Stimulated activated naive CD4-positive, alpha-beta T cell (primary cell): ENCODE data around the gene SLC20A1.
"Not testable (repeated sequence)": the region's sequence is repeated elsewhere in the genome, so short reads cannot be mapped to it uniquely, and the experiment has no call there.

ENCODE experiments used
- DNase-seq, 6 experiments: peaks; one replicate each; lab custom pipeline; 2025; lab: John Stamatoyannopoulos, UW

SLC20A1 gene, protein sequence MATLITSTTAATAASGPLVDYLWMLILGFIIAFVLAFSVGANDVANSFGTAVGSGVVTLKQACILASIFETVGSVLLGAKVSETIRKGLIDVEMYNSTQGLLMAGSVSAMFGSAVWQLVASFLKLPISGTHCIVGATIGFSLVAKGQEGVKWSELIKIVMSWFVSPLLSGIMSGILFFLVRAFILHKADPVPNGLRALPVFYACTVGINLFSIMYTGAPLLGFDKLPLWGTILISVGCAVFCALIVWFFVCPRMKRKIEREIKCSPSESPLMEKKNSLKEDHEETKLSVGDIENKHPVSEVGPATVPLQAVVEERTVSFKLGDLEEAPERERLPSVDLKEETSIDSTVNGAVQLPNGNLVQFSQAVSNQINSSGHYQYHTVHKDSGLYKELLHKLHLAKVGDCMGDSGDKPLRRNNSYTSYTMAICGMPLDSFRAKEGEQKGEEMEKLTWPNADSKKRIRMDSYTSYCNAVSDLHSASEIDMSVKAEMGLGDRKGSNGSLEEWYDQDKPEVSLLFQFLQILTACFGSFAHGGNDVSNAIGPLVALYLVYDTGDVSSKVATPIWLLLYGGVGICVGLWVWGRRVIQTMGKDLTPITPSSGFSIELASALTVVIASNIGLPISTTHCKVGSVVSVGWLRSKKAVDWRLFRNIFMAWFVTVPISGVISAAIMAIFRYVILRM

DNA sequence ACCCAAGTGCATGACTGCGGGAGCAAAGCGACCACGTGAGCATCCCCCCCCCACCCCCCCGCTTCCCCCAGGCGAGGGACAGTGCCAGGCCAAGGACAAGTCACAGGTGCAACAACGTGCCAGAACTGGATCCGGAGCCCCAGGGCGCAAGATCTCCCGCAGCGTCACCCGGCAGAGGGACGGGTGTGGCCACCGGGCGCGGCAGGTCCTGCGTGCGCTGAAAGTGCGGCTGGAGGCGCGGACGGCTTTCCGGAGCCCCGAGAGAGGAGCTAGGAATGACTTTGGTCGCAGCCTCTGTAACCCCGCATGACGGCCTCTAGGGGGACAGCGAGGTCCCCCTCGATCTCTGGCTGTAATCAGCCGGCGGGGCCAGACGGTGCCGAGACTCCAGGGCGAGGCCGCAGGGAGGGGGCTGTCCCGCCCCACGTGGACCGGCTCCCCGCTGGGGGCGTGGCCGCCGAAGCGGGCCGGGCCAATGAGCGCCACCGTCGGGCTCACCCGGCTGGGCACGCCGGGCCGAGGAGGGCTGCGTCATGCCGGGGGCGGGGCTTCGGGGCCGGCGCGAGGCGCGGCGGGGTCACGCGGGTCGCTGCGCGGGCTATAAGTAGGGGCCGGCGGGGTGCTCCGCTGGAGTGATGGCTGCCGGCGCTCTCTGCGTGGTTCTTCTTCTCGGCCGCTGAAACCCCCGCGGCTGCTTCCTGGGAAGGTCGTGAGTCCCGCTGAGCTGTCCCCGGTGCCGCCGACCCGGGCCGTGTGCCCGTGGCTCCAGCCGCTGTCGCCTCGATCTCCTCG lies at the start of gene SLC20A1:
SLC20A1 (plus strand) TSS at position 630 of the 792 bp plus-strand sequence. CDS start 890 bp downstream, outside the sequence.
- DNase-seq = peak; percentile 96 to 98 (median 97)

DNA sequence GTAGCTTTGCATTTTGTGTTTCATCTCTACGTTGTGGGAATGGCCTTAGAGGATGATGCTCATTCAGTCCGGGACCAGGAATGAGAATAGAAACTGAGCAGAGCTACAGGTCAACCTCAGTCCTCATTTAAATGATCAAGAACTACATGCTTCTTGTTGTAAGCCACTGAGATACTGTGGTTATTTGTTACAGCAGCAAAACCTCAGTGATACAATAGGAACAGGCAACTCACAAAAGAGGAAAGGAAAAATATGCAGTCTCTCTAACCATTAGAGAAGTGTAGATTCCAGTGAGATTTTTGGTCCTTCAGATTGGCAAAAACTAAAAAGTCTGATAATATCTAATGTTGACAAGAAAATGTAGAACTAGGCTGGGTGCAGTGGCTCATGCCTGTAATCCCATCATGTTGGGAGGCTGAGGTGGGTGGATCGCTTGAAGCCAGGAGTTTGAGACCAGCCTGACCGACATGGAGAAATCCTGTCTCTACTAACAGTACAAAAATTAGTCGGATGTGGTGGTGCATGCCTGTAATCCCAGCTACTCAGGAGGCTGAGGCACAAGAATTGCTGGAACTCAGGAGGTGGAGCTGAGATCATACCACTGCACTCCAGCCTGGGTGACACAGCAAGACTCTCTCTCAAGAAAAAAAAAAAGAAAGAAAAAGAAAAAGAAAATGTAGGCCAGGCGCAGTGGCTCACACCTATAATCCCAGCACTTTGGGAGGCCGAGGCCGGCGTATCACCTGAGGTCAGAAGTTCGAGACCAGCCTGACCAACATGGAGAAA lies 48.0 kb upstream of the SLC20A1 start:
- DNase-seq = no peak

DNA sequence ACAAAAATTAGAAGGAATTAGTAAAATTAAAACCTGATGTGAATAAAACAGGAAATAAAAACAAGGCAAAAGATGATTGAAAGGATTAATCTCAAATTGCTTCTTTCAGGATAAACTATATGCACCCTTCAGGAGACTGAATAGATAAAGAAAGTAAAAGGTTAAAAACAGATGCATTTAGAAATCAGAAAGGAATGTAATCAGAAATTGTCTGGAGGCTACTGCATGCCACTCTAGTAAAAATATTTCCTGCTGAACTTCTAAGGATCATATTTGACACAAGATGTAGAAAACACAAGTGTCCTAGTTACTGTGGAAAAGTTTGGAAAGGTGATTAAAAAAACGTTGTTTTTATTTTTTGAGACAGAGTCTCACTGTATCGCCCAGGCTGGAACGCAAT lies 45.1 kb upstream of the SLC20A1 start:
- no peak for DNase-seq

DNA sequence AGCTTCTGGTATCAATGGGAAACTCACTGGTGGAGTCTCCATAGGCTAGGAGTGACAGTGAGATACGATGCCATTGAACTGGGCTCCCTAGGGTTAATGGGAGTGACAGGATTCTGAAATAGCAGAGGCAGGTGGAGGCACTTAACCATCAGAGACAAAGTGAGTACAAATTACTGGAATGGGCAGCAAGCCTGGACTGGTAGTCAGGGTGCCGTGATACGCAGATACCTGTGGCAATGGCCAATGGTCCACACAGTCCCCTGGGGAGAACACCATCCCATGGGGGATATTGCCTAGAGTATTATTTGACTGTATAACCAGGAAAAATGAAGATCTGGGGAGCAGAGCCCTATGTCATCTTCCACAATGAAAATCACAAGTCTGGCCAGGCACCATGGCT lies 44.0 kb upstream of the SLC20A1 start:
- DNase-seq = no peak

DNA sequence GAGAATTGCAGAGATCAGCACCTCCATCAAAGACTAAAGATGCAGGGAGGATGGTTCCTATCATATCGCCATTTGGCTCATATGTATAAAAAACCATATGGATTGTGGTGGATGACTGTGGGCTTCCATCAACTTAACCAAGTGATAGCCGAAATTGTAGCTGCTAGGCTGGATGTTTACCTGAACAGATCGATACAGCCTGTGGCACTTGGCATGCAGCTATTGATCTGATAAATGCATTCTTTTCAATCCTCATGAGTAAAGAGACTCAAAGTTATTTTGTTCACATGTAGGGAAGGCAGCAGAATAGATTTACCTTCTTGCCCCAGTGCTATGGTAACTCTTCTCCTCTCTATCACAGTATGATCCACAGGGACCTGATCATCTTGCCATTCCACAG lies 42.8 kb upstream of the SLC20A1 start:
- no peak for DNase-seq

DNA sequence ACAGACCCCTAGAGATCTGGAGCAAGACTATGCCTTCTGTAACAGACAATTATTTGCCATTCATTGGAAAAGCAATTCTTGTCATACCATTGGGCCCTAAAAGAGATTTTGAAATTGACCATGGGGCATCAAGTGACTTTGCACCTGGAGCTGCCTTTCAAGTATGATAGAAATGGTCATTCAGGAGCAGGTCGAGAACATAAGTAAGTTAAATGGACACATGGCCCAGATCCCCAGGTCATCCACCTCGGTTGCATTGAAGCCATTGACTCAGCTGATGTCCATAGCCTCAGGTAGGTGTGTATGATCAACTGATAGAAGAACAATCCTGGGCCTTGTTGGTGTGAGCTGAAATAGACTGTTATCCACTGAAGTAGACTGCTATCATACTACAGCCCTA lies 42.0 kb upstream of the SLC20A1 start:
- no peak for DNase-seq

DNA sequence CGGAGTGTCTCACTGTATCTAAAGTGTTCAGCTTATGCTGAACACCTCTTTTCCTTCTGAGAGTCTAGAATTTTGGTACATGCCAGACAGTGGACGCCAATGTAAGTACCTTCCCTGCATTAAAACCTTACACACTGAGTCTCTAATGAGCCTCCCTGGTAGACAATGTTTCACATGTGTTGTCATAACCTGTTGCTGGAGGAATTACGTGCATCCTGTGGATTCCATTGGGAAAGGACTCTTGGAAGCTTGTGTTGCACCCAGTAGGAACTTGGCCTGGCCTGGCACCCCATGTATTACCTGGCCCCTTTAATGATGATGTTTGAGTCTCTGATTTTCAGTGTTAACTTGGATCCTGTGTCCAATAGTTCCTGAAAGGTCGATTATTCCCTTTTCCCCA lies 40.8 kb upstream of the SLC20A1 start:
- no peak for DNase-seq

DNA sequence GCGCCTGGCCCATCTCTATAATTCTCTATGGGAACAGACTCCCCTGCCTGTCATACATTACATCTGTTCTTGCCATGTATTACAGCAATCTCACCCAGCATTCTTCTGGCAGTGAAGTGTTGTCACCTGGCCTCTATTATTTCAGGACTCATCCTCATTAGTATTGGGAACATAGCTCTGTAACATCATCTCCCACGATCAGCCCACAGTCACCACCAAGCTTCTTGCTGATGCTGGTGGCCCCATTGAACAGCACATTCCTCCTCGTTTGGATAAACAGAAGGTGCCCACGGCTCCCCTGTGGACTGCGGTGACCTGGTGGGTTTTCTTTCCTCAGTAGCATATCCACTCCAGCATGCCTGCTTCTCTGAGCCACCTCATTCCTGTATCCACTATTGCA lies 39.8 kb upstream of the SLC20A1 start:
- DNase-seq = no peak

DNA sequence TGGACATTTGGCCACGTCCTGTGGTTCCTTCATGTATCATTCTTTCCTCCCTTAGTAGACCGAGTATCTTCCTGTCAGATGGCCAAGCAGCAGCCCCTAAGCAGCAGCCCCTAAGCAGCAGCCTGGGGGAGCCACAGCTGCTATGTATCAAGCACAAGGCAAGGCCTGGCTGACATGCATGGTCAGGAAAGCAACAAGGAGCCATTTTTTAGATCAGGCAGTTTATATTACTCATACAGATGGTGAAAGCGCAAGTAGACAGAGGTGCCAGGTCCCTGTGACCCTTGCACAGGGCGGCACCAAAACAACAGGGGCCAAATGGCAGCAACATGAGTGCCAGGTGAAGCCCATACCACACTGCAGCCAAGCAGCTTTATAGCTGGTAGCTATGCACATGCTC lies 39.2 kb upstream of the SLC20A1 start:
- no peak for DNase-seq

DNA sequence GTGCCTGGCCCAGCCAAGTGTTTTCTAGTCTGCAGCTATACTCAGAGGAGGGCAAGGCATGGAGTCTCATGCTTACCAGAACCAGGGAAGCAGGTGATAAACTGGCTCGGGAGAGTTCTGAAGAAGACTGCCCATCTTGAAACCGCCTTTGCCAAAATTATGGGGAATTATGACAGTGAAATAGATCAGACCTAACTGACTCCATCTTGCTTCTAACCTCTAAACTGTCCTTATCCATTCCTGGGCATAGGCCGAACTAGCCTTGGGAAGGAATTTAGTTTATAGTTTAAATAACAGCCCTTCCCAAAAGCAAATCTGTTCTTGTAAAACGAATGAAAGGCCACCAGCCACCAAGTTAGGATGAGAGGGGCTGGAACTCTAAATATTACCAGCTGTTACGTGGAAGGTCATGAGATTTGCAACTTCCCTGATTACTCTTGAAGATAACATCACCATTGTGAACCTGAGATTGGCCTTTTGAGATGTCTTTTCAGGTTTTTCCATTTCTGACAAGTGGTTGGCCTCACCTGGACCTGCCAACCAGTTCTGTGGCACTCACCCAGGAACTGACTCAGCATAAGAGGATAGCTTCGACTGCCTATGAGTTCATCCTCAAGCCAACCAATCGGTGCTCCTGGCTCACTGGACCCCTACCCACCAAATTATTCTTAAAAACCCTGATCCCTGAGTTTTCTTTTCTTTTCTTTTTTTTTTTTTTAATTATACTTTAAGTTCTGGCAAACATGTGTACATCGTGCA lies 37.9 kb upstream of the SLC20A1 start:
- DNase-seq = no peak

DNA sequence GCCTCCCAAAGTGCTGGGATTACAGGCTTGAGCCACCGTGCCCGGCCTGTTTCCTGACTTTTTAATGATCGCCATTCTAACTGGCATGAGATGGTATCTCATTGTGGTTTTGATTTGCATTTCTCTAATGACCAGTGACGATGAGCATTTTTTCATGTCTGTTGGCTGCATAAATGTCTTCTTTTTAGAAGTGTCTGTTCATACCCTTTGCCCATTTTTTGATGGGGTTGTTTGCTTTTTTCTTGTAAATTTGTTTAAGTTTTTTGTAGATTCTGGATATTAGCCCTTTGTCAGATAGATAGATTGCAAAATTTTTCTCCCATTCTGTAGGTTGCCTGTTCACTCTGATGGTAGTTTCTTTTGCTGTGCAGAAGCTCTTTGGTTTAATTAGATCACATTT lies 36.4 kb upstream of the SLC20A1 start:
- DNase-seq = not testable (repeated sequence)

DNA sequence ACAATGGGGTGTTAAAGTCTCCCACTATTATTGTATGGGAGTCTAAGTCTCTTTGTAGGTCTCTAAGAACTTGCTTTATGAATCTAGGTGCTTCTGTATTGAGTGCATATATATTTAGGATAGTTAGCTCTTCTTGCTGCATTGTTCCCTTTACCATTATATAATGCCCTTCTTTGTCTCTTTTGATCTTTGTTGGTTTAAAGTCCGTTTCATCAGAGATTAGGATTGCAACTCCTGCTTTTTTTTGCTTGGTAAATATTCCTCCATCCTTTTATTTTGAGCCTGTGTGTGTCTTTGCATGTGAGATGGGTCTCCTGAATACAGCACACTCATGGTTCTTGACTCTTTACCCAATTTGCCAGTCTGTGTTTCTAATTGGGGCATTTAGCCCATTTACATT lies 33.5 kb upstream of the SLC20A1 start:
- DNase-seq = not testable (repeated sequence)

DNA sequence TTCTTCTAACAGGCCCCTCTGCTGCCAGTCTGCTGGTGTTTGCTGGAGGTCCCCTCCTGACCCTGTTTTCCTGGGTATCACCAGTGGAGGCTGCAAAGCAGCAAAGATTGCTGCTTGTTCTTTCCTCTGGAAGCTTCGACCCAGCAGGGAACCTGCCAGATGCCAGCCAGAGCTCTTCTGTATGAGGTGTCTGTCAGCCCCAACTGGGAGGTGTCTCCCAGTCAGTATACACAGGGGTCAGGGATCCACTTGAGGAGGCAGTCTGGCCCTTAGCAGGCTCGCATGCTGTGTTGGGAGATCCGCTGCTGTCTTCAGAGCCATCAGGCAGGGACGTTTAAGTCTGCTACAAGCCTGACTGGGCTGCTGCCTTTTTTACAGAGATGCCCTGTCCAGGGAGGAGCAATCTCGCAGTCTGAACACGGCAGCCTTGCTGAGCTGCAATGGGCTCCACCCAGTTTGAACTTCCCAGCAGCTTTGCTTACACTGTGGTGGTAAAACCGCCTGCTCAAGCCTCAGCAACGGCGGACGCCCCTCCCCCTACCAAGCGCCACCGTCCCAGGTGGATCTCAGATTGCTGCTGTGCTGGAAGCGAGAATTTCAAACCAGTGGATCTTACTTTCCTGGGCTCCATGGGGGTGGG lies 31.4 kb upstream of the SLC20A1 start:
- DNase-seq = no peak

DNA sequence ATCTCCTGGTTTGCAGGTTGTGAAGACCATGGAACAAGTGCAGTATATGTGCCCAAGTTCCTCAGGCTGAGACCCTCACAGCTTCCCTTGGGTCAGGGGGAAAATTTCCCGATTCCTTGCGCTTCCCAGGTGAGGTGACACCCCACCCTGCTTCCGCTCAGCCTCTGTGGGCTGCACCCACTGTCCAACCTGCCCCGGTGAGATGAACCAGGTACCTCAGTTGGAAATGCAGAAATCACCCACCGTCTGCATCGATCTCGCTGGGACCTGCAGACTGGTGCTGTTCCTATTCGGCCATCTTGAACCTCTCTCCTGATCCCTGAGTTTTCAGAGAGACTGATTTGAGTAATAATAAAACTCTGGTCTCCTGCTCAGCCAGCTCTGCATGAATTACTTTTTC lies 30.7 kb upstream of the SLC20A1 start:
- no peak for DNase-seq

DNA sequence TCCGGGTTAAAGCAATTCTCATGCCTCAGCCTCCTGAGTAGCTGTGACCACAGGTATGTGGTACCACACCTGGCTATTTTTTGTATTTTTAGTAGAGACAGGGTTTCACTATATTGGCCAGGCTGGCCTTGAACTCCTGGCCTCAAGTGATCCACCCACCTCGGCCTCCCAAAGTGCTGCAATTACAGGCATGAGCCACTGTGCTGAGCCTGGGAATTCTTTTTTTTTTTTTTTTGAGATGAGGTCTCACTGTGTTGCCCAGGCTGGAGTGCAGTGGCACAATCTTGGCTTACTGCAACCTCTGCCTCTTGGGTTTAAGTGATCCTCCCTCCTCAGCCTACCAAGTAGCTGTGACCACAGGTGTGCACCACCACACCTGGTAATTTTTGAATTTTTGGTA lies 29.9 kb upstream of the SLC20A1 start:
- not testable (repeated sequence) for DNase-seq

DNA sequence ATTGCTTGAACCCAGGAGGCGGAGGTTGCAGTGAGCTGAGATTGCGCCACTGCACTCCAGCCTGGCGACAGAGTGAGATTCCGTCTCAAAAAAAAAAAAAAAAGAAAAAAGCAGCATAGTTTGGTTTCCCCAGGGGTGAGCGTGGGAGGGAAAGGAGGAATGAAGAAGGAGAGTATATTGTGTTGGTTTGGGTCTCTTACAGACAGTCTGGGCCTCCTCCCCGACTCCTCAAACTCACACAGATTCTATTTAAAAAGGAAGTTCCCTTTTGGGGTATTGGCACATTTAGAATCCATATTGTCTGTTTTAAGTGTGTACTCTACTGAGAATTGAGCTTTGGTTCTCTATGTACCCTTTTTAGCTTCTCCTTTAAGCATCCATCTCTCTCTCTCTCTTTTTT lies 27.4 kb upstream of the SLC20A1 start:
- no peak for DNase-seq

DNA sequence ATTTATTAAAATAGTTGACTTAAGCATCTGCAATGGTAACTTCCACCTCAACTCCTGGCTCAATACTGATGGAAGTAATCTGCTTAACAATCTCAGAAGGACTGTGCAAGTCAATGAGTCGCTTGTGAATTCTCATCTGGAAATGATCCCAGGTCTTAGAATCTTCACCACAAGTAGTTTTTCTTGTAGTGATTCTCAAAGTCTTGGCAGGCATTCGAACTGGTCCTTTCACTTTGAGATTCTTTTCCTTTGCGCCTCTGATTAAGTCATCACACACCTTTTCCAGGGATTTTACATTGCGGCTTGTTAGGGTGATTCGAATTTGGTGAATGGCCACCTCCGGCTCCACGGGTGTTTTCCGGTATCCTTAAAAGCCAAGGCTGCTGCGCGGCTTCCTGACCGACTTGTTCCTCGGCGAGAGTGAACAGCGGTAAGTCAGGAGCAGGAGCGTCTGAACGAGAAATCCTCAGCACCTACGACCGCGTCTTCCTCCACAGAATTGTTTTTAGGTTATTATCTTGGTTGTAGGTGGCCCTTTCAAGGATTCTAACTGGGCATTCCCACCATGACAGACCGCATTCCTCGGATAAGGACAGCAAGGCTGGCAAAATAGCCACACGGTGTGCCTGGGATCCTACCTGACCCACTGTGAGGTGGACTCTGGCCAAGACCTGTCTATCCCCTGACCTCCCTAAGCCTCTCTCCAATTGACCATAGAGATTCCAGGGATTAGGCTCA lies 23.8 kb upstream of the SLC20A1 start:
- no peak for DNase-seq

DNA sequence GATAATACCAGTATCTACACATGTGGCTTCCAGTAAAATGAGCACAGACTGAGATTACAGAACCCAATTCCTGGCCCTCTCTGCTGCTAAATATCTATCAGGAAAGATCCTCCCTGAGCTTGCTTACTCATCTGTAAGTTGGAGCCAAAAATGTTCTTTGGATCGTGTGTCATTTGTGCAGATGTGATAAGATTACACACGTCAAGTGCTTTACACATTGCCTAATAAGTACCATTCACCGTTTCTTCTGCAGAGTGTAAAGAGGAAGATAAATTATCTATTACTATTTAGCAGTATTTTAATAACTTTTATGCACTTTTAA lies 23.2 kb upstream of the SLC20A1 start:
- DNase-seq = no peak

DNA sequence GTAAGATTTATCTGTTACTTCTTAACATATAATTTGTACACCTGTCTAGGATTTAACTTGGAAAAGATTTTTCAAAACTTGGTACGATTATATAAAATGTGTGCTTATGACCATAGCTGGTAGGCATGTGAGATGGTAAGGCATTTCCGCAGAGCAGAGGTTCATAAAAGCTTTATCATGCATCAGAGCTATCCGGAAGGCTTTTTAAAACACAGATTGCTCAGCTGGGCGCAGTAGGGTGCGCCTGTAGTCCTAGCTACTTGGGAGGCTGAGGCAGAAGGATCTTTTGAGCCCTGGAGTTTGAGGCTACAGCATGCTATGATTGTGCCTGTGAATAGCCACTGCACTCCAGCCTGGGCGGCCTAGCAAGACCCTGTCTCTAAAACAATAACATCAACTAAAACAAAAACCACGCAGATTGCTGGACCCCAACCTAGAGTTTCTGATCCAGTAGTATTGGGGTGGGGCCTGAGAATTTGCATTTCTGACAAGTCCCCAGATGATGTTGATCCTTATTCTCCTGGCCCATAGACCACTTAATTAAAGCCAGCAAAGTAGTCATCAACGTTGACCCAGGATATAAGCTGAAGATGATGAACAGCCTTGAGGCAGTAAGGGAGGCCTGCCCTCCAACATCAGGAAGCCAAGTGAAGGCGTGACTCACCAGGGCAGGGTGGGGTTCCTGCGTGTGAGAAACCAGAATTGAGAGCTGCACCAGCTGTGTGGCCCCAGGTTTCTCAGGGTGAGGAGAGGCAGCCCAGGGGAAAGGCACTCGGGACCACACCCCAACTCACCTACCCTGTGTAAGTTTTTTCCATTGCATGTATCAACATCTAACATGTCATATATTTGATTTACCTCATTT lies 21.6 kb upstream of the SLC20A1 start:
- DNase-seq = peak in 3 of 6 experiments; percentile 9 to 37 (median 10)
